ENCODE results near the gene UBXN2A. TPM values are rescaled to one million over a fixed set of nuclear protein-coding genes. Genes with fewer than 3 reads are reported as not detected.
A peak's percentile ranks its signal among the peaks of the same experiment; 100 is the strongest.

UBXN2A gene
- total and polyA plus RNA-seq, 2 of the 8 experiments (the other 6 are each of a cell fraction or from before 2014, with no cell fraction given), result 3.6 to 20.4 TPM

DNA sequence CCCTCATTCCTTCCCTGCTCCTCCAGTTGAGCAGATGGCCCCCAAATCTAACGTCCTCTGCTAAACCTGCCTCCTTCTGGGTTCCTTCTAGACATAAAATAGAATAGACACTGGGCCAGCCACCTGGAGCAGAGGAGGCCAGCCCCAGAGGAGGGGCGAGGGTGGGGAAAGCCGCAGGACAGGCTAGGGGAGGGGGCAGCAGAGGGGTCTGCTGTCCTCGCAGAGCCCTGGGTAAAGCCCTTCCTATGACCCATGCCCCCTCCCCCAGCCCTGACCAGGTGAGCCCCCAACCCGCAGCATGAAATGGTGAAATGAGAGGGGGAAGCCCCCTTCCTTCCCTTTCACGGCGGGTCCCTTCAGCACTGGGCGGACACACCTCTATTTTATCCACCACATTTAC, 77.4 kb downstream of the UBXN2A start:
- H2BK5ac ChIP-seq (ENCODE audit: low read depth, low read length), result no peak overlapping the region
- no peak overlapping the region for H3K18ac ChIP-seq (ENCODE audit: extremely low read depth, low read length)
- no peak for DNase-seq (ENCODE audit: low read depth in 1 of 2, low spot score in 2 of 2)
- no peak overlapping the region for H4K91ac ChIP-seq (replicated peaks; ENCODE audit: insufficient read length, low read length)
- no peak overlapping the region for H3K27ac ChIP-seq (ENCODE audit: low read depth, low read length)
- H3K23me2 ChIP-seq (ENCODE audit: low read depth, low read length), result no peaks in the 10 kb centered on the region
- no peak overlapping the region for H2BK12ac ChIP-seq (ENCODE audit: low read depth, low read length)
- H4K5ac ChIP-seq (ENCODE audit: insufficient read length, low read depth, low read length), result no peak overlapping the region
- no peak overlapping the region for H3K23ac ChIP-seq (ENCODE audit: insufficient read length)
- no peaks in the 10 kb centered on the region for H3K79me1 ChIP-seq (ENCODE audit: low read depth, low read length)
- POLR2A ChIA-PET (ENCODE audit: partially characterized antibody), result no interaction called here
- no peak overlapping the region for H2AFZ ChIP-seq (ENCODE audit: low read length)
- no peak overlapping the region for H2BK120ac ChIP-seq (replicated peaks; ENCODE audit: low read depth, low read length)
- CTCF ChIA-PET (ENCODE audit: partially characterized antibody), result no interaction called here
- no peaks in the 10 kb centered on the region for H3K79me2 ChIP-seq (ENCODE audit: control insufficient read depth in 1 of 2, insufficient read depth in 2 of 2, low read length in 2 of 2)
- no peak overlapping the region for H3K4me3 ChIP-seq (ENCODE audit: extremely low read depth in 1 of 4, insufficient read depth in 2 of 4, low read depth in 3 of 4, low read length in 4 of 4)
- H2BK20ac ChIP-seq (ENCODE audit: low read length), result no peak overlapping the region
- H3K36me3 ChIP-seq (ENCODE audit: control insufficient read depth in 2 of 4, insufficient read depth in 4 of 4, low read length in 3 of 4), result peaks cover 0 to 4% (median 0%) of the 10 kb centered on the region in 4 experiments; a peak in 2 of 8 replicates
- no peaks in the 10 kb centered on the region; a peak in 1 of 7 replicates for H3K27me3 ChIP-seq (replicated peaks in 1 of 4; ENCODE audit: control insufficient read depth in 3 of 4, extremely low read depth in 1 of 4, insufficient read depth in 3 of 4, low read length in 3 of 4)
- H3K4me2 ChIP-seq (ENCODE audit: insufficient read depth in 1 of 2, low read depth in 2 of 2, low read length in 2 of 2), result no peak overlapping the region
- no peak overlapping the region for H3K56ac ChIP-seq (replicated peaks; ENCODE audit: insufficient read length, low read depth, low read length)
- H4K8ac ChIP-seq (ENCODE audit: extremely low read depth, insufficient read depth, low read length), result 0 out of 2 replicates have a peak overlapping the region, but pooled peaks have one; percentile 42
- H3K9ac ChIP-seq (replicated peaks in 1 of 4; ENCODE audit: extremely low read depth in 1 of 4, low read depth in 3 of 4, low read length in 3 of 4), result no peak overlapping the region
- TF ChIP-seq CHD1 (IDR thresholded peaks at IDR 0.05; ENCODE audit: low read depth, low read length) (no peak), SP4 (IDR thresholded peaks at IDR 0.05; ENCODE audit: low read length) (no peak), SUZ12 (IDR thresholded peaks at IDR 0.05; ENCODE audit: low read length) (no peak), SIRT6 (IDR thresholded peaks at IDR 0.05; ENCODE audit: low read length) (no peak), PHF8 (conservative IDR thresholded peaks at IDR 0.05; ENCODE audit: low read depth, low read length) (no peak), TBP (IDR thresholded peaks at IDR 0.05; ENCODE audit: low read depth, low read length) (no peak), TAF1 (IDR thresholded peaks at IDR 0.05; ENCODE audit: low read depth, low read length) (no peak), EP300 (IDR thresholded peaks at IDR 0.05; ENCODE audit: borderline replicate concordance in 1 of 2, low read depth in 2 of 2, low read length in 2 of 2) (no peak)
- TF ChIP-seq, protein P1, sequence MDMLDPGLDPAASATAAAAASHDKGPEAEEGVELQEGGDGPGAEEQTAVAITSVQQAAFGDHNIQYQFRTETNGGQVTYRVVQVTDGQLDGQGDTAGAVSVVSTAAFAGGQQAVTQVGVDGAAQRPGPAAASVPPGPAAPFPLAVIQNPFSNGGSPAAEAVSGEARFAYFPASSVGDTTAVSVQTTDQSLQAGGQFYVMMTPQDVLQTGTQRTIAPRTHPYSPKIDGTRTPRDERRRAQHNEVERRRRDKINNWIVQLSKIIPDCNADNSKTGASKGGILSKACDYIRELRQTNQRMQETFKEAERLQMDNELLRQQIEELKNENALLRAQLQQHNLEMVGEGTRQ (IDR thresholded peaks at IDR 0.05; ENCODE audit: low read length), result no peak
- H3K4me1 ChIP-seq (replicated peaks in 1 of 4; ENCODE audit: control insufficient read depth in 3 of 4, insufficient read depth in 4 of 4, low read length in 3 of 4), result peaks cover 0 to 28% (median 5%) of the 10 kb centered on the region in 4 experiments; a peak in 6 of 7 replicates
- no peak overlapping the region for H3K14ac ChIP-seq (ENCODE audit: insufficient read length)
- H3K9me3 ChIP-seq (ENCODE audit: insufficient read depth in 2 of 2, low read depth in 1 of 2, low read length in 1 of 2), result no peaks in the 10 kb centered on the region
- H4K20me1 ChIP-seq (replicated peaks in 1 of 2; ENCODE audit: control insufficient read depth in 1 of 2, insufficient read depth in 2 of 2, low read length in 2 of 2), result no peaks in the 10 kb centered on the region
- no peak overlapping the region for H3K4ac ChIP-seq (replicated peaks; ENCODE audit: insufficient read length, low read depth, low read length)
- WGBS, 2 experiments (ENCODE audit: extremely low coverage in 1 of 2, insufficient coverage in 1 of 2, insufficient read length in 1 of 2, insufficient replicate concordance in 2 of 2, low coverage in 1 of 2, low lambda C conversion rate in 2 of 2, missing lambda C conversion rate in 1 of 2), result 96% methylated on average over 3 of the region's 8 CpGs; no CpG with 5 or more reads in 1 of the 2 experiments
- FAIRE-seq, result no peak
- no peak overlapping the region for H2BK15ac ChIP-seq (ENCODE audit: low read length)
- H2AK5ac ChIP-seq (ENCODE audit: low read depth, low read length), result no peak overlapping the region

Measured in H1 (cell line).